ENCODE results near the gene ITIH4.

DNA sequence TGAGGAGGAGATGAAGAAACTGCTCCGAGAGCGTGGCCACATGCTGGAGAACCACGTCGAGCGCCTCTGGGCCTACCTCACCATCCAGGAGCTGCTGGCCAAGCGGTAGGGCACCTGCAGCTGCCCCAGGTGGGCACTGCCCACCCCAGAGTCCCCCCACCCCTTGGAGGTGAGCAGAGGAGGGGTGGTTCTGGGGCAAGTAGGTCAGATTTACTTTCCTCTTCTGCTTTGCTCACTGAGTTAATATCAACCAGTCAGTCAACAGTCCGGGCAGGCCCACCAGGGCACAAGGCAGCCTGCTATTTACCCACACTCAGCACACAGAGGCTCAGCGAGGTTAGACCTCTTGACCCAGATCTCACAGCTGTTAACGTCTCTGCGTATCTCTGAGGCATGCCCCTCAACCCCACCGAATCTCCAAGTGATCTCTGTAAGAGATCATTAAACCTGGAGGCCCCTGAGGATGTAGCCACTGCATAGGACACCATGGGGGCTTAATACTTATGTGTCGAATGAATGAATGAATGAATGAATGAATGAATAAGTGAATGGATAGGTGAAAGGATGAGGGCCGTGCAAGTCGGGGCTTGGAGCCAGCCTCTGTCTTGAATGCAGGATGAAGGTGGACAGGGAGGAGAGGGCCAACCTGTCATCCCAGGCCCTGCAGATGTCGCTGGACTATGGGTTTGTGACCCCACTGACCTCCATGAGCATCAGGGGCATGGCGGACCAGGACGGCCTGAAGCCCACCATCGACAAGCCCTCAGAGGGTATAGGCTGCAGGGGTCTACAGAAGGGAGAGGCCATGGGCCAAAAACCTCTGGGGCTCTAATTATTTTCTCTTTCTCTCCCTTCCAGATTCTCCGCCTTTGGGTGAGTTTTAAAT is 43.9 kb downstream of the ITIH4 start:
- TF ChIP-seq, protein P1, sequence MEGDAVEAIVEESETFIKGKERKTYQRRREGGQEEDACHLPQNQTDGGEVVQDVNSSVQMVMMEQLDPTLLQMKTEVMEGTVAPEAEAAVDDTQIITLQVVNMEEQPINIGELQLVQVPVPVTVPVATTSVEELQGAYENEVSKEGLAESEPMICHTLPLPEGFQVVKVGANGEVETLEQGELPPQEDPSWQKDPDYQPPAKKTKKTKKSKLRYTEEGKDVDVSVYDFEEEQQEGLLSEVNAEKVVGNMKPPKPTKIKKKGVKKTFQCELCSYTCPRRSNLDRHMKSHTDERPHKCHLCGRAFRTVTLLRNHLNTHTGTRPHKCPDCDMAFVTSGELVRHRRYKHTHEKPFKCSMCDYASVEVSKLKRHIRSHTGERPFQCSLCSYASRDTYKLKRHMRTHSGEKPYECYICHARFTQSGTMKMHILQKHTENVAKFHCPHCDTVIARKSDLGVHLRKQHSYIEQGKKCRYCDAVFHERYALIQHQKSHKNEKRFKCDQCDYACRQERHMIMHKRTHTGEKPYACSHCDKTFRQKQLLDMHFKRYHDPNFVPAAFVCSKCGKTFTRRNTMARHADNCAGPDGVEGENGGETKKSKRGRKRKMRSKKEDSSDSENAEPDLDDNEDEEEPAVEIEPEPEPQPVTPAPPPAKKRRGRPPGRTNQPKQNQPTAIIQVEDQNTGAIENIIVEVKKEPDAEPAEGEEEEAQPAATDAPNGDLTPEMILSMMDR (conservative IDR thresholded peaks at IDR 0.05; ENCODE audit: low read depth, low read length): no peak
- TF ChIP-seq EZH2 (IDR thresholded peaks at IDR 0.05; ENCODE audit: borderline replicate concordance, low read depth, low read length, poor library complexity, severe bottlenecking): no peak
